ES-I3 (cell line): ENCODE data around the gene FNIP2.
"Not testable (repeated sequence)": the region's sequence is repeated elsewhere in the genome, so short reads cannot be mapped to it uniquely, and the experiment has no call there.

Experiments used
- H3K36me3 ChIP-seq: 2 replicates; pipeline ENCODE4 v1.6.1; 2013; ENCODE audit warnings: mild to moderate bottlenecking, low read length, control low read depth, moderate library complexity; ENCODE audit not compliant: insufficient read depth
- H3K4me1 ChIP-seq: 2 replicates; pipeline ENCODE4 v1.6.1; 2013; ENCODE audit warnings: mild to moderate bottlenecking, control low read depth, low read length; ENCODE audit not compliant: insufficient read depth
- H3K9ac ChIP-seq: 2 replicates; pipeline ENCODE4 v1.6.1; 2013; ENCODE audit warnings: low read depth, mild to moderate bottlenecking, low read length, moderate library complexity
- H3K9me3 ChIP-seq: 2 replicates; pipeline ENCODE4 v1.6.1; 2013; ENCODE audit warnings: mild to moderate bottlenecking, low read length, moderate library complexity; ENCODE audit not compliant: control insufficient read depth, insufficient read depth

The FNIP2 gene

DNA sequence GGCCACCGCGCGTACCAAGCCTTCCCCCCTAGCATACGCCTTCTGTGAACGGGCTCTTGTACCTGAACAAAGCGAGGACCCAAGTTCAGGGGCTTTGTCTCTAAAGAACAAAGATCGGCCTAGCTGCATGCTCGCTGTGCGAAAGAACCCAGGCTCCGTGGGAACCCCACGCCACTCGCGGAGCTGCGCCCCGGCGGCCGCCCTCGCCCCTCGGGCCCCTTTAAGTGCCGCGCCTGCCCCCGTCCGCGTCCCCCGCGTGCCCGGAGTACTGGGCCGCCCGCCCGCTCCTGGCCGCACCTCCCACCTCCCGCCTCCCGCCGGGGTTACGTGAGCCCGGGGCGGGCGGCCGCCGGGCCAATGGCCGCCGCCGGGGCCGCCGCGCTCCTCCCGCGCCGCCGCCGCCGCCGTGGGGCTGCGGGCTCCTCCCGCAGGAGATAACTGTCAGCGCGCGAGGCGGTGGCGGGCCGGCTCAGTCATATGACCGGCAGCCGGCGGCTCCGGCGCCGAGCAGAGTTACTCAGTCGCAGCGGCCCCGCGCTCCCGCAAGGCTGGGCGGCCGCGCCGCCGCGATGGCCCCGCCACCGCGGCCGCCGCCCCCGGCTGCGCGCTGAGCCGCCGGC, at the start of gene FNIP2:
FNIP2 (plus strand) TSS at position 472 of the 620 bp plus-strand sequence. CDS start 187 bp downstream, outside the sequence.
- Histone ChIP-seq H3K4me1 (peaks cover 5% of the 10 kb centered on the region; the same call in 1 of the 2 replicates), H3K9me3 (no peaks in the 10 kb centered on the region), H3K36me3 (no peaks in the 10 kb centered on the region), H3K9ac (peak within 1 kb of the TSS; percentile 82)

DNA sequence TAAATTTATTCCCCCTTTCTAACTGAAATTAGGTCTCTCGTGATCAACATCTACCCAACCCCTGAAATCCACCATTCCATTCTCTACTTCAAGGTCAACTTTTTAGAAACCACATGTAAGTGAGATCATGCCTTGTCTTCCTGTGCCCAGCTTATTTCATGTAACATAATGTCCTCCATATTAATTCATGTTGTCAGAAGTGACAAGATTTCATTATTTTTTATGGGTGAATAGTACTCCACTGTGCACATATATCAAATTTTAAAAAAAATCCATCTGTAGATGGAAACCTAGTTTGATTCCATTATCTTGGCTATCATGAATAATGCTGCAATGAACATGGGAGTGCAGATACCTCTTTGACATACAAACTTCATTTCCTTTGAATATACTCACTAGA, 47.1 kb upstream of the FNIP2 start:
- H3K36me3 ChIP-seq, result no peaks in the 10 kb centered on the region; the same call in 1 of the 2 replicates
- no peaks in the 10 kb centered on the region for H3K4me1 ChIP-seq
- no peak overlapping the region for H3K9ac ChIP-seq
- H3K9me3 ChIP-seq, result no peaks in the 10 kb centered on the region

DNA sequence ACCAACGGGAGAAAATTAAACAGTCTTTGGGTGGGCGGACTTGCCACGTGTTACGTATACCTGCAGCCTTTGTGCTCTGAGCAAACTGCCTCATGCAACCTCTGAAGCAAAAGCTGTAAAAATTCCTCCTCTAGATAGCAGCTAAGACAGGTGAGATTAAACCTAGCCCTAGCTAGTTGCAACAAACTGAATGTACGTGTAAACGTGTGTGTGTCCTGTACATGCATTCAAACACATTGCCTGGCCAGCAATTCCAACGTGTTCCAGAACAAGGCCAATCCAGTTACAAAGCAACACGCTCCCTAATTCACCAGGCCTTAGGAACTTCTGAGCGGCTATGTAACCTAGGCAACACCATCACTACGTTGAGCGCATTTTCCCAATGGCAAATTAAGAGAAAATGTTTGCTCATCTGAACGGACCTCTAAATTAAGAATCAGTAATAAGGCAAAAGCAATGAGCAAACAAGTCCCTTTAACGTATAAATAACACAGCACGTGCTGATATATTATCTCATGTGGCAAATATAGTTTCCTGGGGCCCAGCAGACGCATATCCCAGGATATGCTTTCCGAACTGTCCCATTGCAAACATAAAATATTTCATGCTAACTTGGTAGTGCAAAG, 46.4 kb upstream of the FNIP2 start:
- no peaks in the 10 kb centered on the region; the same call in 1 of the 2 replicates for H3K36me3 ChIP-seq
- no peaks in the 10 kb centered on the region for H3K4me1 ChIP-seq
- no peaks in the 10 kb centered on the region for H3K9me3 ChIP-seq
- H3K9ac ChIP-seq, result peak overlapping the region; percentile 47

DNA sequence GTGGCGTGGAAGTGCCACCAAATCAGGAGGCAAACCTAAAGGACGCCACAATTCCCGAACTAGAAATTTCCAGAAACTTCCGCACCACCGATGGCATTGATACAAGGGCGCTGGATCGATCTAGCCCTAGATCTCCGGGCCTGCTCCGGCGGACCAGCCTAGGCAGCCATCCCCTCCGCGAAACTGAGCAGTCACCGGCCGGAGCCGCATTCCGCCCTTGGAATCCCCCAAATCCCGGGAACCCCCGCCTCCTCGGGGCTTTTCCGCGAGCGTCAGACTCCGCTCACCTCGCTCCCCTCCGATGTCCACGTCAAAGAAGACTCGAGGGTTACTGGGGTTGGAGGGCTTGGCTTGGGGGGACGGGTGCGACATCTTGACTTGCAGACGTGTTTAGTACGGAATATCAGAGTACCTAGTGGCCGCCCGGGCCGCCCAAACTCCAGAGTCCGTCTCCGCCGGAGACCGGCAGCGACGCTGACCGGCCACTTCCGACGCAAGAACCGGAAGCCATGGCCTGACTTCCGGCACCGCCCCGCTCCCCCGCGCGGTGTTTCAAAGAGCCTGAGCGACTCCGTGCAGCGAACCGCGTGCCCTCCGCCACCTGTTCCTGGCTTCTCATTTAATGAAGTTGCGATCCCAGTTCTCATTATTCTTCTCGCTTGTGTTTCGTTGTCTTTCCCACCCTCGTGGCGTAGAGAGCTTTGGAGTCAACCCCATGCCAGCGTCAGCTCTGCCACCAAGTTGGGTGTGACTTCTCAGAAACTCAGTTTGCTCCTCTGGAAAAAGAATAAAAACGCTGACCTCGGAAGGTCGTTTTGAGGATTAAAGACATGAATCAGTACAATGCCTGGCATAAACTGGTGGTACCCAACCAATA, 45.7 kb upstream of the FNIP2 start, which contains the start of gene PPID:
PPID (minus strand) TSS at position 480 of the 877 bp plus-strand sequence; CDS start at position 372, 108 bp downstream.
- no peaks in the 10 kb centered on the region for H3K9me3 ChIP-seq
- H3K4me1 ChIP-seq, result no peaks in the 10 kb centered on the region
- H3K36me3 ChIP-seq, result no peaks in the 10 kb centered on the region; the same call in 1 of the 2 replicates

DNA sequence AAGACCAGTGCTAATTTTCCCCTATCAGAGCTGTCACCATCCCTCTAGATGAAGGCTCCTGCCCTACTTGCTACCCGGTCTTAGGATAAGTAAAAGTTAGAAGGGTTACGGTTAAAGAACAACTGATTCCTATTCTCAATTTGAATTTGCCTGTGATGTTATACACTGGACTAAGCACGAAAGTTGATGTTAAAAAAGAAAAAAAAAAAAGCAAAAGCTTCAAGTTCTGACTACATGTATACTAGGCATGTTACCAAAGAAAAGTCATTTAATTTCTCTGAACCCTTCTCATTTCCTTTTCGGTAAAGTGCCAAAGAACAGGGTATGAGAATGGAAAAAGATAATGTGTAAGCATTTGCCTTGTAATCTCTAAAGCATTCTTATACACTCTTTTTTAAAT, 44.2 kb upstream of the FNIP2 start:
- no peaks in the 10 kb centered on the region for H3K9me3 ChIP-seq
- H3K9ac ChIP-seq, result no peak overlapping the region
- 0 out of 2 replicates have a peak, but pooled peaks cover 3% of the 10 kb centered on the region for H3K4me1 ChIP-seq
- no peaks in the 10 kb centered on the region; the same call in 1 of the 2 replicates for H3K36me3 ChIP-seq

More for the DNA sequence above, 45.7 kb upstream of the FNIP2 start, which contains the start of gene PPID:
- peak within 1 kb of the TSS; percentile 47 for H3K9ac ChIP-seq

DNA sequence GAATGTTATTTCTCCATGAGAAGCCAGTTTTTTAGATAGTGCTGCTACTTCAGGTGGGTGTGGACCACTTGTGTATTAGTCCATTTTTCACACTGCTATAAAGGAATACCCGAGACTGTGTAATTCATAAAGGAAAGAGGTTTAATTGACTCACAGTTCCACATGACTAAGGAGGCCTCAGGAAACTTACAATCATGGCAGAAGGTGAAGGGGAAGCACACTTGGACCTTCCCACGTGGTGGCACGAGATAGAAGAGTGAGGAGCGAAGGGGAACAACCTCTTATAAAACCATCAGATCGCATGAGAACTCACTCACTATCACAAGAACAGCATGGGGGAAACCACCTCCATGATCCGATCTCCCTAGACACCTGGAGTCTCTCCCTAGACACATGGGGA, 42.2 kb upstream of the FNIP2 start:
- 0 out of 2 replicates have a peak, but pooled peaks cover 3% of the 10 kb centered on the region for H3K4me1 ChIP-seq
- no peaks in the 10 kb centered on the region for H3K36me3 ChIP-seq
- H3K9ac ChIP-seq, result no peak overlapping the region
- no peaks in the 10 kb centered on the region for H3K9me3 ChIP-seq

DNA sequence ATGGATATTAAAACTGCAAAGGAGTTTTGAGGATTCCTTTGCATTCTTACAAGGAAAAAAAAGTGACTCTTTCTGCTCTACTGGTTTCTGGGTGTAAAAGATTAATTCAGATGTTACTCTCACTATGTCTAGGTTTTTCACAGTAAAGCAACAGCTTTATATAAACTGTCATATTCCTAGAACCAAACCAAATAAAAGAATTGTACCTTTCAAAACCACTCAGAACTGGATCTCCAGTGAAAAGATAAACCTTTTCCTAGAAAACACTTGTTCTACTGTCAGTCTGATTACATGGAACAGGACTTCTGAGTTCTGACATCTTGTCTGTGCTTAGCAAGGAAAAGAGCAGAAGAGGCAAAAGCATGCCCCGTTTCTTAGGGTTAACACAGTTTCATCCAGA, 40.6 kb upstream of the FNIP2 start:
- Histone ChIP-seq H3K36me3 (no peaks in the 10 kb centered on the region), H3K9me3 (no peaks in the 10 kb centered on the region), H3K4me1 (0 out of 2 replicates have a peak, but pooled peaks cover 3% of the 10 kb centered on the region), H3K9ac (no peak overlapping the region)

DNA sequence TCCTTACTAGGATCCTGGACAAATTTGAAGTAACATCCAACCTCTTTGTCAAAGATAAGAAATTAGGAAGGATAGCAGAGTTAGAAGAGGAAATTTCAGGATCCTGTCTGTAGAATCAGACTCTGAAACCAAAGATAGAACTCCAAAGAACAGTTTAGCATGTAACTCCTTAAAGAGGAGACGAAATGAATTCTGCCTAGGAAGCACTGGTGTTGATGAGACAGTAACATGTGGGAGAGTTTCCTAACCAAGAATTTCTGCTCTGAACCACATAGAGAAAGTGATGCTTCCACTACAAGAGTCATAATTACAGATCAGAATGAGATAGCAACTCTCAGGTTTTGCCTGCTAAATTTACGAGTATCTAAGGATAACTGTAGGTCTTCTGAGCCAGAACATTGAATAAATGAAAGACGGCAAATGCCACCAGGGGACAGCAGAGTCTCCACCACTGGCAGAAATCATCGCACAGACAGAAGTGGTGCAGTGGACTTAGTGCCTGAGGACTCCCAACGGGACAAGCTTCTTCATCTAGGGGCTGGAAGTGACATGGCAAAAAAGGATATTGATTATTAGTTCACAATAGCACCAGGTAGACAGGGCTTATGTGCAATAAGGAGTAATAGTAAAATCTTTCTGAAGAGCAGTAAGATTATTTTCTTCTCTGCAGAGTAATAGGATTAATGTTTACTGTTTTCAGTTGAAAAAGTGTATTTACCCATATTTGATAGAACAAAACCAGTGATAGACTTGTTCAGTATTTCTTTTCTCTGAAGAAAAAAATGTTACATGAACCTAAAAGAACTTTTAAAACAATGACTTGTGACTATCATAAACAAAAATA, 38.9 kb upstream of the FNIP2 start:
- Histone ChIP-seq H3K9ac (no peak overlapping the region), H3K36me3 (no peaks in the 10 kb centered on the region), H3K4me1 (0 out of 2 replicates have a peak, but pooled peaks cover 3% of the 10 kb centered on the region), H3K9me3 (no peaks in the 10 kb centered on the region)

DNA sequence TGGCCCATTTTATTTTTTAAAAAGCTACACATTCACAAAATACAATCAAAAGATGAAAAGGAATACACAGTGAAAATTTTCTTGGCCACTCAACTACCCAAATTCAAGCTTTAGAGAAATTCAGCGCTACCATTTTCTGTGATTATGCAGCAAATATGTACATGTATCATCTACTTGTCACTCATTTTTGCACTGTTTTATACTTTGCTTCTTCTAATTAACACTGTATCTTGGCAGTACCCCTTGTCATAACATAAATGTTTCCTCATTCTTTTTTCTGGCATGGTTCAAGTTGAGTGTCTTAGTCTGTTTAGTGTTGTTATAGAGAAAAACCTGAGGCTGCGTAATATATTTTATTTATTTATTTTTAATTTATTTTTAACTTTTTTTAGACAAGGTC, 30.0 kb upstream of the FNIP2 start:
- no peaks in the 10 kb centered on the region for H3K36me3 ChIP-seq
- H3K9ac ChIP-seq, result no peak overlapping the region
- no peaks in the 10 kb centered on the region for H3K9me3 ChIP-seq
- no peaks in the 10 kb centered on the region for H3K4me1 ChIP-seq

DNA sequence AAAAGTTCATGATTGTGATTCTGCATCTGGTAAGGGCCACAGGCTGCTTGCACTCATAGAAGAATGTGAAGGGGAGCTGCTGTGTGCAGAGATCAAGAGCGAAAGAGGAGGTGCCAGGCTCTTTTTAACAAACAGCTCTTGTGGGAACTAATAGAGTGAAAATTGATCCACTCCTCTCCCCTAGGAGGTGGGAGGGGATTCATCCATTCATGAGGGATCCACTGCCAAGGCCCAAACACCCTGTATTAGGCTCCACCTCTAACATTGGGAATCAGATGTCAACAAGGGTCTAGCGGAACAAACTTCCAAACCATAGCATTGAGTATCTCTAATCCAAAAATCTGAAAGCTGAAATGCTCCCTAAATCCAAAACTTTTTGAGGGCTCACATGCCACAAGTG, 29.2 kb upstream of the FNIP2 start:
- H3K4me1 ChIP-seq, result no peaks in the 10 kb centered on the region
- H3K9me3 ChIP-seq, result no peaks in the 10 kb centered on the region
- H3K36me3 ChIP-seq, result no peaks in the 10 kb centered on the region
- no peak overlapping the region for H3K9ac ChIP-seq

DNA sequence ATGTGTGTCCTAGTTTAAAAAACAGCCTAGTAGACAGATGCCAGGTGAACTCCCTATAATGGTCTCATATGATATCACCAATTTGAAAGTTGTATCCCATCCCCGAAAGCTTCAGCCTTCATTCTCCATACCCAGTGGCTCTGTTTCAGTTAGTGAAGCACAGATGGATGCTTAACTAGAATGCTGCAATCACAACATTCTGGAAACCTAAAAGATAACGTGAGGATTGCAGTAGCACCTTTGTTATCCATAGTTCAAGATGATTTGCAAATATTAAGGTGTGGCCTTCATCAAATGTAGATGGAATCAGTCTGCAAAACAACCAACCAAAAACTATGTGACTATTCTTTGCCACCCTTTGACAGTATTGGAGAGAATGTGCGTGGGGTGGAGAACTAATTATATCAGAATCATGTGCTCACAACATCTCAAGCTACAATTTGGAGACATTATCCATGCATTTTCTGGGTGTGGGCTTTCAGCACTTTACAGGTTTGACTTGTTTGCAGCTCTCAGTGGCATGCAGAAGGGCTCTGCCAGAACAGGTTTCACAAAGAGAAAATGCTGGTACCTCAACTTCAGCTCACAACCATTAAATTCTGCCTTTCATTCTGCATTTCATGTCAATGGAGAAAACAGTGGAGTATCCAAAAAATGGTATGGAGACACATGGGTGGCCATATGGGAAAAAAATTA, 27.4 kb upstream of the FNIP2 start:
- Histone ChIP-seq H3K9ac (no peak overlapping the region), H3K9me3 (no peaks in the 10 kb centered on the region), H3K36me3 (no peaks in the 10 kb centered on the region), H3K4me1 (no peaks in the 10 kb centered on the region)

DNA sequence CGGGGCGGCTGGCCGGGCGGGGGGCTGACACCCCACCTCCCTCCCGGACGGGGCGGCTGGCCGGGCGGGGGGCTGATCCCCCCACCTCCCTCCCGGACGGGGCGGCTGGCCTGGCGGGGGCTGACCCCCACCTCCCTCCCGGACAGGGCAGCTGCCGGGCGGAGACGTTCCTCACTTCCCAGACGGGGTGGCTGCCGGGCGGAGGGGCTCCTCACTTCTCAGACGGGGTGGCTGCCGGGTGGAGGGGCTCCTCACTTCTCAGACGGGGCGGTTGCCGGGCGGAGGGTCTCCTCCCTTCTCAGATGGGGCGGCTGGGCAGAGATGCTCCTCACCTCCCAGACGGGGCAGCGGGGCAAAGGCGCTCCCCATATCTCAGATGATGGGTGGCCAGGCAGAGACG, 22.3 kb upstream of the FNIP2 start:
- H3K9me3 ChIP-seq, H3K9ac ChIP-seq, H3K4me1 ChIP-seq, H3K36me3 ChIP-seq: not testable (repeated sequence)

DNA sequence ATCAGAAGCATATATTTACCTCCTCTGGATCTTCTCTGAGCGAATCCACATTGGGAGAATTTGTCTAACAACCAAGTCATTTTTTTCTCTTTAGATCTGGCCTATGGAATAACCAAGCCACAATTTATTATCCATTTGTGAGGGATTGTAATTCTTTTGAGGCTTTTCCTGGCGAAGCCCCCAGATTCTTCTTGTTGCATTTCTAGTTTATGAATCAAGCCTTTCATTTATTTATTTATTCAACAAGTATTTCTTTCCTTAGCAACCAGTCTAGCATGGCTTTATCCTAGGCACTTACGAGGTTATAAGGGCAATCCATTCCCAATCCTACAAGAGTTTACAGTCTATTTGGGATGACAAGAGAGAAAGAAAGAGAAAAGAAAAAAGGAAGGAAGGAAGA, 18.4 kb upstream of the FNIP2 start:
- Histone ChIP-seq H3K4me1 (no peaks in the 10 kb centered on the region), H3K36me3 (no peaks in the 10 kb centered on the region), H3K9ac (no peak overlapping the region), H3K9me3 (no peaks in the 10 kb centered on the region; the same call in 1 of the 2 replicates)
